HEK293 (cell line): Measurements from ENCODE around the gene FXYD4.

ENCODE experiments used
- CTCF ChIP-seq: fragments of 450-650 bp; formaldehyde crosslinking; IDR thresholded peaks from 2 replicates; pipeline ENCODE4 v1.5.1; 2016; ENCODE audit warnings: missing biosample characterization, missing genetic modification characterization
- HOXC10 ChIP-seq: sonication (generic); formaldehyde crosslinking; IDR thresholded peaks from 2 replicates; pipeline ENCODE4 v1.8.1; 2023; ENCODE audit warnings: mild to moderate bottlenecking, missing genetic modification reagents
- KLF1 ChIP-seq: fragments of 450-650 bp; formaldehyde crosslinking; IDR thresholded peaks from 2 replicates; pipeline ENCODE4 v1.5.1; 2016; ENCODE audit warnings: missing biosample characterization, missing genetic modification characterization
- KLF8 ChIP-seq: fragments of 450-650 bp; formaldehyde crosslinking; IDR thresholded peaks from 2 replicates; pipeline ENCODE4 v1.5.1; 2016; ENCODE audit warnings: missing biosample characterization, missing genetic modification characterization
- OSR2 ChIP-seq: fragments of 450-650 bp; formaldehyde crosslinking; IDR thresholded peaks from 2 replicates; pipeline ENCODE4 v1.5.1; 2016; ENCODE audit warnings: missing biosample characterization, missing genetic modification characterization
- PRDM10 ChIP-seq: fragments of 450-650 bp; formaldehyde crosslinking; IDR thresholded peaks from 2 replicates; pipeline ENCODE4 v1.5.1; 2016; ENCODE audit warnings: missing biosample characterization, missing genetic modification characterization
- PRDM4 ChIP-seq: fragments of 450-650 bp; formaldehyde crosslinking; IDR thresholded peaks from 2 replicates; pipeline ENCODE4 v1.5.1; 2017; ENCODE audit warnings: missing biosample characterization, missing genetic modification characterization
- RBAK ChIP-seq: fragments of 450-650 bp; formaldehyde crosslinking; IDR thresholded peaks from 2 replicates; pipeline ENCODE4 v1.5.1; 2016; ENCODE audit warnings: missing biosample characterization, missing genetic modification characterization
- SP2 ChIP-seq: fragments of 450-650 bp; formaldehyde crosslinking; IDR thresholded peaks from 2 replicates; pipeline ENCODE4 v1.5.1; 2016; ENCODE audit warnings: missing biosample characterization, missing genetic modification characterization
- SP3 ChIP-seq: fragments of 450-650 bp; formaldehyde crosslinking; IDR thresholded peaks from 2 replicates; pipeline ENCODE4 v1.5.1; 2016; ENCODE audit warnings: missing biosample characterization, missing genetic modification characterization
- ZBTB17 ChIP-seq: fragments of 450-650 bp; formaldehyde crosslinking; IDR thresholded peaks from 2 replicates; pipeline ENCODE4 v1.5.1; 2016; ENCODE audit warnings: missing biosample characterization, missing genetic modification characterization
- ZFHX2 ChIP-seq: fragments of 450-650 bp; formaldehyde crosslinking; conservative IDR thresholded peaks from 2 replicates; pipeline ENCODE4 v1.5.1; 2016; ENCODE audit warnings: missing biosample characterization, missing genetic modification characterization
- ZFP3 ChIP-seq: fragments of 450-650 bp; formaldehyde crosslinking; IDR thresholded peaks from 2 replicates; pipeline ENCODE4 v1.5.1; 2016; ENCODE audit warnings: low read depth, missing biosample characterization, missing genetic modification characterization
- ZNF138 ChIP-seq: fragments of 450-650 bp; formaldehyde crosslinking; IDR thresholded peaks from 2 replicates; pipeline ENCODE4 v1.5.1; 2016; ENCODE audit warnings: missing biosample characterization, missing genetic modification characterization, borderline replicate concordance
- ZNF2 ChIP-seq: fragments of 450-650 bp; formaldehyde crosslinking; IDR thresholded peaks from 2 replicates; pipeline ENCODE4 v1.5.1; 2016; ENCODE audit warnings: missing biosample characterization, missing genetic modification characterization
- ZNF202 ChIP-seq: fragments of 450-650 bp; formaldehyde crosslinking; IDR thresholded peaks from 2 replicates; pipeline ENCODE4 v1.5.1; 2016; ENCODE audit warnings: missing biosample characterization, missing genetic modification characterization, borderline replicate concordance
- ZNF223 ChIP-seq: fragments of 450-650 bp; formaldehyde crosslinking; IDR thresholded peaks from 2 replicates; pipeline ENCODE4 v1.5.1; 2016; ENCODE audit warnings: missing biosample characterization, missing genetic modification characterization
- ZNF302 ChIP-seq: fragments of 450-650 bp; formaldehyde crosslinking; IDR thresholded peaks from 2 replicates; pipeline ENCODE4 v1.5.1; 2016; ENCODE audit warnings: missing biosample characterization, missing genetic modification characterization, low read depth
- ZNF341 ChIP-seq: fragments of 450-650 bp; formaldehyde crosslinking; IDR thresholded peaks from 2 replicates; pipeline ENCODE4; 2016; ENCODE audit warnings: low read depth, missing biosample characterization, missing genetic modification characterization
- ZNF391 ChIP-seq: fragments of 450-650 bp; formaldehyde crosslinking; IDR thresholded peaks from 2 replicates; pipeline ENCODE4 v1.5.1; 2016; ENCODE audit warnings: low read depth, missing biosample characterization, missing genetic modification characterization, borderline replicate concordance
- ZNF394 ChIP-seq: fragments of 450-650 bp; formaldehyde crosslinking; IDR thresholded peaks from 2 replicates; pipeline ENCODE4 v1.5.1; 2016; ENCODE audit warnings: missing biosample characterization, missing genetic modification characterization, mild to moderate bottlenecking, moderate library complexity, borderline replicate concordance
- ZNF449 ChIP-seq: fragments of 450-650 bp; formaldehyde crosslinking; IDR thresholded peaks from 2 replicates; pipeline ENCODE4 v1.5.1; 2017; ENCODE audit warnings: missing biosample characterization, mild to moderate bottlenecking, missing genetic modification characterization, moderate library complexity
- ZNF571 ChIP-seq: fragments of 450-650 bp; formaldehyde crosslinking; IDR thresholded peaks from 2 replicates; pipeline ENCODE4 v1.5.0; 2017; ENCODE audit warnings: missing biosample characterization, missing genetic modification characterization
- ZNF600 ChIP-seq: fragments of 450-650 bp; formaldehyde crosslinking; IDR thresholded peaks from 2 replicates; pipeline ENCODE4 v1.5.1; 2016; ENCODE audit warnings: missing biosample characterization, missing genetic modification characterization
- ZNF624 ChIP-seq: fragments of 450-650 bp; formaldehyde crosslinking; IDR thresholded peaks from 2 replicates; pipeline ENCODE4 v1.5.1; 2017; ENCODE audit warnings: missing biosample characterization, missing genetic modification characterization
- ZNF639 ChIP-seq: fragments of 450-650 bp; formaldehyde crosslinking; IDR thresholded peaks from 2 replicates; pipeline ENCODE4 v1.5.1; 2016; ENCODE audit warnings: missing biosample characterization, missing genetic modification characterization
- ZNF658 ChIP-seq: fragments of 450-650 bp; formaldehyde crosslinking; IDR thresholded peaks from 2 replicates; pipeline ENCODE4; 2016; ENCODE audit warnings: missing biosample characterization, missing genetic modification characterization
- ZNF664 ChIP-seq: fragments of 450-650 bp; formaldehyde crosslinking; IDR thresholded peaks from 2 replicates; pipeline ENCODE4 v1.5.1; 2016; ENCODE audit warnings: missing biosample characterization, missing genetic modification characterization
- ZNF791 ChIP-seq: fragments of 450-650 bp; formaldehyde crosslinking; IDR thresholded peaks from 2 replicates; pipeline ENCODE4 v1.5.1; 2016; ENCODE audit warnings: missing biosample characterization, missing genetic modification characterization

Gene FXYD4

GRCh38 chr10:43355749-43356371 lies 15.6 kb upstream of the FXYD4 start (continued):
- TF ChIP-seq KLF8 (tag by site-specific recombination) (no peak), ZNF302 (no peak), ZNF449 (tag by site-specific recombination) (no peak), ZNF639 (tag by site-specific recombination) (no peak), ZNF571 (tag by site-specific recombination) (no peak), RBAK (no peak), ZNF341 (tag by site-specific recombination) (peak; percentile 38), ZNF658 (no peak), ZNF202 (tag by site-specific recombination) (no peak), ZNF138 (tag by site-specific recombination) (no peak), OSR2 (tag by site-specific recombination) (peak; percentile 41; the same call in 1 of the 2 replicates), ZNF2 (no peak), SP2 (tag by site-specific recombination) (0 out of 2 replicates have a peak, but pooled peaks have one; percentile 14), PRDM4 (tag by site-specific recombination) (no peak), ZFHX2 (peak; percentile 37), ZBTB17 (tag by site-specific recombination) (peak; percentile 92), ZNF791 (tag by site-specific recombination) (no peak), HOXC10 (CRISPR knock-in tag) (no peak), ZFP3 (tag by site-specific recombination) (no peak), ZNF624 (tag by site-specific recombination) (no peak), PRDM10 (tag by site-specific recombination) (no peak), SP3 (0 out of 2 replicates have a peak, but pooled peaks have one; percentile 12), ZNF664 (tag by site-specific recombination) (no peak), CTCF (tag by site-specific recombination) (0 out of 2 replicates have a peak, but pooled peaks have one; percentile 30), ZNF223 (tag by site-specific recombination) (no peak), ZNF600 (tag by site-specific recombination) (peak; percentile 60; the same call in 1 of the 2 replicates), ZNF394 (tag by site-specific recombination) (peak; percentile 65; the same call in 1 of the 2 replicates), KLF1 (tag by site-specific recombination) (peak; percentile 81), ZNF391 (tag by site-specific recombination) (no peak)
